Measurements from ENCODE around the gene DHDDS.

DNA sequence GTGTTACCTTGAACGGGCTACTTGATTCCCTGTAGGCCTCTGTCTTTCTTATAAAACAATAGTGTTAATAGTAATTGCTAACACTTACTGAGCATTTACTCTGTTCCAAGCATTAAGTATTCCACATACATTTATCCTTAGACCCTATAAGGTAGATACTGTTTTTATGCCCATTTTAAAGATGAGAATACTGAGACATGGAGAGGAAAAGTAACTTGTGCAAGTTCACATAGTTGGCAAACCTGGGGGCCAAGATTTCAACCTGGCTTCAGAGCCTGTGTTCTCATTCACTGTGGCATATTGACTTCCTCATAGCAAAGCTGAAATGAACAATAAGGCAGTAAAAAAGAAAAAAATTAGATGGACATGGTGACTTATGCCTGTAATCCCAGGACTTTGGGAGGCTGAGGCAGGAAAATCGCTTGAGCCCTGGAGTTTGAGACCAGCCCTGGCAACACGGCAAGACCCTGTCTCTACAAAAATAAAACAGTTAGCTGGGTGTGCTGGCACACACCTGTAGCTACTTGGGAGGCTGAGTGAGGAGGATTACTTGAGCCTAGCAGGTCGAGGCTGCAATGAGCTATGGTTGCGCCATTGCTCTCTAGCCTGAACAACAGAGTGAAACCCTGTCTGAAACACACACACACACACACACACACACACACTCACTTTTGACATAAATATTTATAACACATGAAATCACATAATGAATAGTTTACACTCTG is 20.5 kb downstream of the DHDDS start:
- TF ChIP-seq, protein P1, sequence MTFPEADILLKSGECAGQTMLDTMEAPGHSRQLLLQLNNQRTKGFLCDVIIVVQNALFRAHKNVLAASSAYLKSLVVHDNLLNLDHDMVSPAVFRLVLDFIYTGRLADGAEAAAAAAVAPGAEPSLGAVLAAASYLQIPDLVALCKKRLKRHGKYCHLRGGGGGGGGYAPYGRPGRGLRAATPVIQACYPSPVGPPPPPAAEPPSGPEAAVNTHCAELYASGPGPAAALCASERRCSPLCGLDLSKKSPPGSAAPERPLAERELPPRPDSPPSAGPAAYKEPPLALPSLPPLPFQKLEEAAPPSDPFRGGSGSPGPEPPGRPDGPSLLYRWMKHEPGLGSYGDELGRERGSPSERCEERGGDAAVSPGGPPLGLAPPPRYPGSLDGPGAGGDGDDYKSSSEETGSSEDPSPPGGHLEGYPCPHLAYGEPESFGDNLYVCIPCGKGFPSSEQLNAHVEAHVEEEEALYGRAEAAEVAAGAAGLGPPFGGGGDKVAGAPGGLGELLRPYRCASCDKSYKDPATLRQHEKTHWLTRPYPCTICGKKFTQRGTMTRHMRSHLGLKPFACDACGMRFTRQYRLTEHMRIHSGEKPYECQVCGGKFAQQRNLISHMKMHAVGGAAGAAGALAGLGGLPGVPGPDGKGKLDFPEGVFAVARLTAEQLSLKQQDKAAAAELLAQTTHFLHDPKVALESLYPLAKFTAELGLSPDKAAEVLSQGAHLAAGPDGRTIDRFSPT (tag by site-specific recombination; IDR thresholded peaks at IDR 0.05) = no peak
- TF ChIP-seq HOXA7 (CRISPR knock-in tag; IDR thresholded peaks at IDR 0.05; ENCODE audit: borderline replicate concordance) = no peak
- TF ChIP-seq, protein P2, sequence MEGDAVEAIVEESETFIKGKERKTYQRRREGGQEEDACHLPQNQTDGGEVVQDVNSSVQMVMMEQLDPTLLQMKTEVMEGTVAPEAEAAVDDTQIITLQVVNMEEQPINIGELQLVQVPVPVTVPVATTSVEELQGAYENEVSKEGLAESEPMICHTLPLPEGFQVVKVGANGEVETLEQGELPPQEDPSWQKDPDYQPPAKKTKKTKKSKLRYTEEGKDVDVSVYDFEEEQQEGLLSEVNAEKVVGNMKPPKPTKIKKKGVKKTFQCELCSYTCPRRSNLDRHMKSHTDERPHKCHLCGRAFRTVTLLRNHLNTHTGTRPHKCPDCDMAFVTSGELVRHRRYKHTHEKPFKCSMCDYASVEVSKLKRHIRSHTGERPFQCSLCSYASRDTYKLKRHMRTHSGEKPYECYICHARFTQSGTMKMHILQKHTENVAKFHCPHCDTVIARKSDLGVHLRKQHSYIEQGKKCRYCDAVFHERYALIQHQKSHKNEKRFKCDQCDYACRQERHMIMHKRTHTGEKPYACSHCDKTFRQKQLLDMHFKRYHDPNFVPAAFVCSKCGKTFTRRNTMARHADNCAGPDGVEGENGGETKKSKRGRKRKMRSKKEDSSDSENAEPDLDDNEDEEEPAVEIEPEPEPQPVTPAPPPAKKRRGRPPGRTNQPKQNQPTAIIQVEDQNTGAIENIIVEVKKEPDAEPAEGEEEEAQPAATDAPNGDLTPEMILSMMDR (tag by site-specific recombination; IDR thresholded peaks at IDR 0.05) = no peak
- TF ChIP-seq SP2 (tag by site-specific recombination; IDR thresholded peaks at IDR 0.05) = no peak
- no peak for TF ChIP-seq FEZF1 (tag by site-specific recombination; IDR thresholded peaks at IDR 0.05)
- TF ChIP-seq ZFP41 (tag by site-specific recombination; IDR thresholded peaks at IDR 0.05; ENCODE audit: borderline replicate concordance) = no peak
- no peak for TF ChIP-seq KLF9 (tag by site-specific recombination; IDR thresholded peaks at IDR 0.05; ENCODE audit: low read depth)
- TF ChIP-seq SALL2 (tag by site-specific recombination; IDR thresholded peaks at IDR 0.05; ENCODE audit: borderline replicate concordance) = no peak
- no peak for TF ChIP-seq ZNF132 (tag by site-specific recombination; IDR thresholded peaks at IDR 0.05; ENCODE audit: borderline replicate concordance)

Data from HEK293 (cell line).